ENCODE results near the gene SVOP. TPM values are rescaled to one million over a fixed set of nuclear protein-coding genes. Genes with fewer than 3 reads are reported as not detected.
A peak's percentile ranks its signal among the peaks of the same experiment; 100 is the strongest.

SVOP gene
- polyA plus RNA-seq, 3 donors = not detected

DNA sequence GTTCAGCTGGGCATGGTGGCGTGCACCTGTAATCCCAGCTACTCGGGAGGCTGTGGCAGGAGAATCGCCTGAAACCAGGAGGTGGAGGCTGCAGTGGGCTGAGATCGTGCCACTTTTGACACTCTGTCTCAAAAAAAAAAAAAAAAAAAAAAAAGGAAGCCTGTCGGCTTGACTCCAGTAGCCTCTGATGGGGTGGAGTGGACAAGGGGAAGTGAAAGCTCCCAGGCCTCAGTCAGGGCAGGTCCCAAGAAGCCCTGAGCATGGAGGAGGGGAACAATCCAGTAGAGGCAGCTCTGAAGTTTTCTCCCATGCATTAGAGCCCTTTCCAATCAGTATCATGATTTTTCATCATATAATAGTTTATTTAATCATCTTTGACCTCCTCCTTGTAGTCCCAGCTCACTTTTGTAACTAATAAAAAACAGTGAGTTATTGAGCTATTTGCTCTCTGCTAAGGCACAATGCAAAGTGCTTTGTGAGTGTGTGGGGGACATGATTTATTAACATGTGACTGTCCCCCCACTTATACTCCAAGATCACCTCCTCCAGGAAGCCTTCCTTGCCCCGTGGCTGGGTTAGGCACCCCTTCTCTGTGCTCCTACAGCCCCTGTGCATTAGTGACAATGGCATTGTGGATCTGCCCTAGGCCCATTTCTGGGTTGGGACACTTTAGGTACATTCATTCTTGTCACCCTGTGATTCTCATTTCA lies 158.8 kb downstream of the SVOP start:
- no peaks in the 10 kb centered on the region for H3K9me3 ChIP-seq (replicated peaks in 1 of 2; ENCODE audit: control insufficient read depth in 1 of 2, insufficient read depth in 1 of 2, low read length in 2 of 2)
- H3K4me3 ChIP-seq (replicated peaks in 1 of 3; ENCODE audit: low read depth in 2 of 3, low read length in 3 of 3) = peak overlapping the region in 1 of 3 experiments; percentile 27
- H2AFZ ChIP-seq (ENCODE audit: insufficient read depth, low read depth, low read length, poor library complexity, severe bottlenecking) = no peak overlapping the region
- H3K4me1 ChIP-seq (ENCODE audit: control insufficient read depth in 1 of 2, insufficient read depth in 2 of 2, low read length in 2 of 2) = peaks cover 54 to 65% of the 10 kb centered on the region in 2 donors
- Mint-ChIP-seq H3K27me3 (ENCODE audit: low read depth in 3 of 3) (no peaks in the 10 kb centered on the region), H3K36me3 (peaks cover 0 to 2% of the 10 kb centered on the region in 2 donors), H3K27ac (peak overlapping the region; percentile 91 to 97 (median 96)), H3K4me3 (peak overlapping the region in 1 of 2 donors; percentile 55), H3K4me1 (peaks cover 56% of the 10 kb centered on the region), H3K9me3 (peaks cover 0 to 4% (median 0%) of the 10 kb centered on the region in 7 donors)
- peak; percentile 89 to 95 (median 93) for DNase-seq
- peak overlapping the region; percentile 17 for H3K4me2 ChIP-seq (replicated peaks; ENCODE audit: extremely low read depth, low read length, poor library complexity, severe bottlenecking)
- no peaks in the 10 kb centered on the region for H4K20me1 ChIP-seq (ENCODE audit: insufficient read depth, low read length)
- peak overlapping the region; percentile 76 to 93 for H3K27ac ChIP-seq (ENCODE audit: low read depth in 1 of 2, low read length in 2 of 2)
- H3K27me3 ChIP-seq (ENCODE audit: control insufficient read depth in 2 of 2, insufficient read depth in 2 of 2, low read length in 2 of 2) = no peaks in the 10 kb centered on the region
- intact Hi-C loops (cut with micrococcal nuclease) = loop anchor here in 1 of 2 donors (5.0 kb wide), 1 partner anchor 40 kb away; no protein-coding TSS in a partner anchor
- peaks cover 1% of the 10 kb centered on the region for H3K79me2 ChIP-seq (ENCODE audit: insufficient read depth, low read length)
- TF ChIP-seq, protein P1, sequence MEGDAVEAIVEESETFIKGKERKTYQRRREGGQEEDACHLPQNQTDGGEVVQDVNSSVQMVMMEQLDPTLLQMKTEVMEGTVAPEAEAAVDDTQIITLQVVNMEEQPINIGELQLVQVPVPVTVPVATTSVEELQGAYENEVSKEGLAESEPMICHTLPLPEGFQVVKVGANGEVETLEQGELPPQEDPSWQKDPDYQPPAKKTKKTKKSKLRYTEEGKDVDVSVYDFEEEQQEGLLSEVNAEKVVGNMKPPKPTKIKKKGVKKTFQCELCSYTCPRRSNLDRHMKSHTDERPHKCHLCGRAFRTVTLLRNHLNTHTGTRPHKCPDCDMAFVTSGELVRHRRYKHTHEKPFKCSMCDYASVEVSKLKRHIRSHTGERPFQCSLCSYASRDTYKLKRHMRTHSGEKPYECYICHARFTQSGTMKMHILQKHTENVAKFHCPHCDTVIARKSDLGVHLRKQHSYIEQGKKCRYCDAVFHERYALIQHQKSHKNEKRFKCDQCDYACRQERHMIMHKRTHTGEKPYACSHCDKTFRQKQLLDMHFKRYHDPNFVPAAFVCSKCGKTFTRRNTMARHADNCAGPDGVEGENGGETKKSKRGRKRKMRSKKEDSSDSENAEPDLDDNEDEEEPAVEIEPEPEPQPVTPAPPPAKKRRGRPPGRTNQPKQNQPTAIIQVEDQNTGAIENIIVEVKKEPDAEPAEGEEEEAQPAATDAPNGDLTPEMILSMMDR (IDR thresholded peaks at IDR 0.05) = no peak
- no peaks in the 10 kb centered on the region for H3K36me3 ChIP-seq (replicated peaks in 1 of 2; ENCODE audit: control insufficient read depth in 1 of 2, insufficient read depth in 2 of 2, low read length in 2 of 2)
- H3K9ac ChIP-seq (ENCODE audit: insufficient read depth, low read length, poor library complexity, severe bottlenecking) = peak overlapping the region; percentile 34
- 41% methylated on average over 5 of the region's 6 CpGs for WGBS (ENCODE audit: insufficient coverage)

DNA sequence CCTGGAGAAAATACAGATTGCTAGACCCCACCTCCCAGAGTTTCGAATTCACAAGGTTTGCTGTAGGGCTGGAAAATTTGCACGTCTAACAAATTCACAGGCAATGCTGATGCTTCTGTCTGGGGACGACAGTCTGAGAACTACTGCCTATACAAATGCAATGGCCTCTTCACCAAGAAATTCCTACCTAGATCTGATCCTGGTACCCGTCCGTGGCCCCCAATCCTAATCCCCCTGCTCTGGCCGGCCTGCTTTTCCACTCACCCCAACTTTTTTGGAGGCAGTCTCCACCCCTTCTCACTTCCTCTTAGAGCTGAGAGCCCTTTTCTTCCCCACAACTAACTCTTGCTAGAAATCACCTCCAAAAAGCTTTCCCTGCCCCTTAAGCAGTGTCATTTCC lies 160.4 kb downstream of the SVOP start:
- no peaks in the 10 kb centered on the region for H3K27me3 Mint-ChIP-seq (ENCODE audit: low read depth in 3 of 3)

More for the DNA sequence above, 160.4 kb downstream of the SVOP start:
- TF ChIP-seq, protein P1 (IDR thresholded peaks at IDR 0.05) = no peak
- Histone ChIP-seq H3K9ac (ENCODE audit: insufficient read depth, low read length, poor library complexity, severe bottlenecking) (peak overlapping the region; percentile 5), H3K36me3 (replicated peaks in 1 of 2; ENCODE audit: control insufficient read depth in 1 of 2, insufficient read depth in 2 of 2, low read length in 2 of 2) (no peaks in the 10 kb centered on the region), H3K27ac (ENCODE audit: low read depth in 1 of 2, low read length in 2 of 2) (peak overlapping the region; percentile 36 to 93), H3K4me2 (replicated peaks; ENCODE audit: extremely low read depth, low read length, poor library complexity, severe bottlenecking) (peak overlapping the region; percentile 53), H4K20me1 (ENCODE audit: insufficient read depth, low read length) (peaks cover 9% of the 10 kb centered on the region), H3K9me3 (replicated peaks in 1 of 2; ENCODE audit: control insufficient read depth in 1 of 2, insufficient read depth in 1 of 2, low read length in 2 of 2) (no peaks in the 10 kb centered on the region), H3K27me3 (ENCODE audit: control insufficient read depth in 2 of 2, insufficient read depth in 2 of 2, low read length in 2 of 2) (no peaks in the 10 kb centered on the region), H2AFZ (ENCODE audit: insufficient read depth, low read depth, low read length, poor library complexity, severe bottlenecking) (no peak overlapping the region), H3K4me1 (ENCODE audit: control insufficient read depth in 1 of 2, insufficient read depth in 2 of 2, low read length in 2 of 2) (peaks cover 66 to 75% of the 10 kb centered on the region in 2 donors), H3K79me2 (ENCODE audit: insufficient read depth, low read length) (peaks cover 16% of the 10 kb centered on the region), H3K4me3 (replicated peaks in 1 of 3; ENCODE audit: low read depth in 2 of 3, low read length in 3 of 3) (peak overlapping the region in 1 of 3 experiments; percentile 47)
- intact Hi-C loops (cut with micrococcal nuclease) = loop anchor here in 1 of 2 donors (5.0 kb wide), 1 partner anchor 42 kb away; no protein-coding TSS in a partner anchor
- DNase-seq = peak in 2 of 3 donors; percentile 37 to 46
- peaks cover 0 to 4% (median 0%) of the 10 kb centered on the region in 7 donors for H3K9me3 Mint-ChIP-seq
- peak overlapping the region in 1 of 2 donors; percentile 64 for H3K4me3 Mint-ChIP-seq
- H3K36me3 Mint-ChIP-seq = peaks cover 9 to 12% of the 10 kb centered on the region in 2 donors
- WGBS (ENCODE audit: insufficient coverage) = 34% methylated on average over 6 of the region's 6 CpGs
- peak overlapping the region; percentile 91 to 96 (median 94) for H3K27ac Mint-ChIP-seq
- peaks cover 64% of the 10 kb centered on the region for H3K4me1 Mint-ChIP-seq

Data from CD14-positive monocyte (primary cell).